ENCODE measurements around the gene MICAL1.

DNA sequence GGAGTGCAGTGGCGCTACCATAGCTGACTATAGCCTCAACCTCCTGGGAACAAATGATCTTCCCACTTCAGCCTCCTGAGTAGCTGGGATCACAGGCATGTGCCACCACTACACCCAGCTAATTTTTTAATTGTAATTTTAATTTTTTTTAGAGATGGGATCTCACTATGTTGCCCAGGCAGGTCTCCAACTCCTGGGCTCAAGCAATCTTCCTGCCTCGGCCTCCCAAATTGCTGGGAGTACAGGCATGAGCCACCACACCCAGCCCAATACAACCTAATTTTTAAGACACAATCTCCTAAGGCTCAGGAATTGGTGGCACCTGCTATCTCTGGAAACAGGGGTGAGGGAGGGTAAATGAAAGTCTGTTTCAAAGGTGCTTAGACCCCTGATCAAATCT, 21.6 kb upstream of the MICAL1 start:
- TF ChIP-seq, protein P1, sequence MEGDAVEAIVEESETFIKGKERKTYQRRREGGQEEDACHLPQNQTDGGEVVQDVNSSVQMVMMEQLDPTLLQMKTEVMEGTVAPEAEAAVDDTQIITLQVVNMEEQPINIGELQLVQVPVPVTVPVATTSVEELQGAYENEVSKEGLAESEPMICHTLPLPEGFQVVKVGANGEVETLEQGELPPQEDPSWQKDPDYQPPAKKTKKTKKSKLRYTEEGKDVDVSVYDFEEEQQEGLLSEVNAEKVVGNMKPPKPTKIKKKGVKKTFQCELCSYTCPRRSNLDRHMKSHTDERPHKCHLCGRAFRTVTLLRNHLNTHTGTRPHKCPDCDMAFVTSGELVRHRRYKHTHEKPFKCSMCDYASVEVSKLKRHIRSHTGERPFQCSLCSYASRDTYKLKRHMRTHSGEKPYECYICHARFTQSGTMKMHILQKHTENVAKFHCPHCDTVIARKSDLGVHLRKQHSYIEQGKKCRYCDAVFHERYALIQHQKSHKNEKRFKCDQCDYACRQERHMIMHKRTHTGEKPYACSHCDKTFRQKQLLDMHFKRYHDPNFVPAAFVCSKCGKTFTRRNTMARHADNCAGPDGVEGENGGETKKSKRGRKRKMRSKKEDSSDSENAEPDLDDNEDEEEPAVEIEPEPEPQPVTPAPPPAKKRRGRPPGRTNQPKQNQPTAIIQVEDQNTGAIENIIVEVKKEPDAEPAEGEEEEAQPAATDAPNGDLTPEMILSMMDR (IDR thresholded peaks at IDR 0.05 in 8 of 11, conservative IDR thresholded peaks at IDR 0.05 in 3 of 11) = no peak
- TF ChIP-seq POLR2A (IDR thresholded peaks at IDR 0.05) (no peak), POLR2AphosphoS5 (IDR thresholded peaks at IDR 0.05) (no peak)

All from spleen (tissue), 7 donors.